Measurements from ENCODE around the gene INO80E.
"Not testable (repeated sequence)": the region's sequence is repeated elsewhere in the genome, so short reads cannot be mapped to it uniquely, and the experiment has no call there.

INO80E gene

DNA sequence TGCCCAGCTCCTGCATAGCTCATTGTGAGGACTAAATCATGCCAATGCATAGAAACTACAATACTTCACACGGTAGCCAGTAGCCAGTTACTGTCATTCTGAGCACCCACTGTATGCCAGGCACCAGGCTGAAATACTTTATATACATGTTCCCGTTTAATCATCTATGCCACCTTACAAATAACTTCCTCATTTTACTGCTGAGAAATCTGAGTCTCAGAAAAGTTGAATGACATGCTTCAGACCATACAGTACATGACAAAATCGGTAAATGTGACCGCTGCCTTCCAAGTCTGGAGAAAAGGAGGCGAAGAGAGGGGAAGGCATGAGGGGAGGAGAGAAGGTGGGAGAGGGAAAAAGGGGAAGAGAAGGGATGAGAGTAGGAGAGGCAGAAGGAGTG, 44.2 kb downstream of the INO80E start:
- H3K27ac ChIP-seq (ENCODE audit: low read length, poor library complexity, severe bottlenecking), result no peak overlapping the region
- H4K91ac ChIP-seq (ENCODE audit: low read length), result no peak overlapping the region
- no peak overlapping the region for H2BK12ac ChIP-seq (ENCODE audit: low read length in 2 of 2)
- H2AFZ ChIP-seq (ENCODE audit: low read depth, low read length), result no peak overlapping the region
- H3K79me1 ChIP-seq (replicated peaks; ENCODE audit: low read length, poor library complexity, severe bottlenecking), result no peaks in the 10 kb centered on the region
- no peak overlapping the region for H4K8ac ChIP-seq (ENCODE audit: low read length)
- no peak overlapping the region for H3K4me3 ChIP-seq (ENCODE audit: insufficient read depth in 1 of 2, low read depth in 1 of 2, low read length in 2 of 2)
- DNase-seq, result no peak
- no peaks in the 10 kb centered on the region for H3K36me3 ChIP-seq (ENCODE audit: control insufficient read depth in 1 of 2, insufficient read depth in 2 of 2, low read depth in 1 of 2, low read length in 2 of 2)
- peaks cover 9 to 15% of the 10 kb centered on the region in 2 experiments for H3K27me3 ChIP-seq (ENCODE audit: control insufficient read depth in 1 of 2, insufficient read depth in 1 of 2, low read length in 2 of 2)
- no peak overlapping the region for H3K14ac ChIP-seq (ENCODE audit: low read length in 2 of 2)
- H2BK5ac ChIP-seq (ENCODE audit: low read depth, low read length, poor library complexity, severe bottlenecking), result no peak overlapping the region
- H2BK120ac ChIP-seq (ENCODE audit: low read depth, low read length), result no peak overlapping the region
- H3K4me1 ChIP-seq (ENCODE audit: control insufficient read depth, insufficient read depth, low read depth, low read length), result no peaks in the 10 kb centered on the region
- no peak overlapping the region for H3K4me2 ChIP-seq (ENCODE audit: low read length, poor library complexity, severe bottlenecking)
- no peaks in the 10 kb centered on the region for H3K9me3 ChIP-seq (ENCODE audit: control insufficient read depth, low read length)
- no peak overlapping the region for H2AK5ac ChIP-seq (ENCODE audit: low read length, severe bottlenecking)
- H3K9ac ChIP-seq (ENCODE audit: low read length), result no peak overlapping the region
- WGBS, result 87% methylated on average over 5 of the region's 5 CpGs
- no peak overlapping the region for H2BK15ac ChIP-seq (ENCODE audit: low read depth, poor library complexity, severe bottlenecking)
- no peak overlapping the region for H3K18ac ChIP-seq (ENCODE audit: low read depth in 1 of 2, low read length in 2 of 2)
- no peak overlapping the region for H3K4ac ChIP-seq (ENCODE audit: low read depth in 1 of 2, low read length in 2 of 2)
- no peak overlapping the region for H3K23ac ChIP-seq (ENCODE audit: low read length in 2 of 2)

DNA sequence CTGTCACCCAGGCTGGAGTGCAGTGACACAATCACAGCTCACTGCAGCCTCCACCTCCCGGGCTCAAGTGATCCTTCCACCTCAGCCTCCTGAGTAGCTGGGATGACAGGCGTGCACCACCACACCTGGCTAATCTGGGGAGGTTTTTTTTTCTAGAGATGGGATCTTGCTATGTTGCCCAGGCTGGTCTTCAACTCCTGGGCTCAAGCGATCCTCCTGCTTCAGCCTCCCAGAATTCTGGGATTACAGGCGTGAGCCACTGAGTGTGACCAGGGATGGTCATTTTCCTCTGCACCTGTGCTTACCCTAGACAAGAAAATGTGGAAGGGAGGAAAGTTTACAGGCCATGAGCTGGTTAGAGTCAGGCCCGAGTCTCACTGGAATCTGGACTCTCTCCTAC, 44.6 kb downstream of the INO80E start:
- not testable (repeated sequence) for H2AK5ac ChIP-seq (ENCODE audit: low read length, severe bottlenecking); H3K4me2 ChIP-seq (ENCODE audit: low read length, poor library complexity, severe bottlenecking); H2BK120ac ChIP-seq (ENCODE audit: low read depth, low read length); H2AFZ ChIP-seq (ENCODE audit: low read depth, low read length); H2BK15ac ChIP-seq (ENCODE audit: low read depth, poor library complexity, severe bottlenecking); H3K18ac ChIP-seq (ENCODE audit: low read depth in 1 of 2, low read length in 2 of 2); H3K79me1 ChIP-seq (replicated peaks; ENCODE audit: low read length, poor library complexity, severe bottlenecking); DNase-seq; H3K14ac ChIP-seq (ENCODE audit: low read length in 2 of 2); H3K4ac ChIP-seq (ENCODE audit: low read depth in 1 of 2, low read length in 2 of 2); H4K8ac ChIP-seq (ENCODE audit: low read length); H2BK5ac ChIP-seq (ENCODE audit: low read depth, low read length, poor library complexity, severe bottlenecking); H3K4me1 ChIP-seq (ENCODE audit: control insufficient read depth, insufficient read depth, low read depth, low read length); H3K4me3 ChIP-seq (ENCODE audit: insufficient read depth in 1 of 2, low read depth in 1 of 2, low read length in 2 of 2); H3K27ac ChIP-seq (ENCODE audit: low read length, poor library complexity, severe bottlenecking); H3K36me3 ChIP-seq (ENCODE audit: control insufficient read depth in 1 of 2, insufficient read depth in 2 of 2, low read depth in 1 of 2, low read length in 2 of 2); H3K9me3 ChIP-seq (ENCODE audit: control insufficient read depth, low read length); H2BK12ac ChIP-seq (ENCODE audit: low read length in 2 of 2); H3K23ac ChIP-seq (ENCODE audit: low read length in 2 of 2); H4K91ac ChIP-seq (ENCODE audit: low read length); H3K9ac ChIP-seq (ENCODE audit: low read length)
- peaks cover 9 to 13% of the 10 kb centered on the region in 2 experiments for H3K27me3 ChIP-seq (ENCODE audit: control insufficient read depth in 1 of 2, insufficient read depth in 1 of 2, low read length in 2 of 2)
- WGBS, result 88% methylated on average over 5 of the region's 5 CpGs

DNA sequence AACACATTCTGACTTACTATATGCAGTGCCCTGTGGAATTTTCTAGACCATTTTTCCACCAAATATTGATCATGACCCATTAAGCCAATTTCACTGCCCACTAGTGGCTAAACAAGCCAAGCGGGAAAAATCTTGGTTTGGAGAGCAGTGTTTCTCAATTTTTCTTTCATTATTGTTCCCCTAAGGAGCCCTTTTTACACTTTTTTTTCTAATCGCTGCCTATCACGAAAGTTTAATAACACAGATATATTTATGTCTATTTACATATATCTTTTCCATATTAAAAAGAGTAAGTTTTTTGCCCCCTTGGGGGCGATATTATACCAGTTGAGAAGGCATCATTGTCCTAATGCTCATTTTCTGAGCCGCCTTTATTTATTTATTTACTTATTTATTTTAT, 45.8 kb downstream of the INO80E start:
- Histone ChIP-seq H3K9me3 (ENCODE audit: control insufficient read depth, low read length) (no peaks in the 10 kb centered on the region), H4K91ac (ENCODE audit: low read length) (no peak overlapping the region), H2AK5ac (ENCODE audit: low read length, severe bottlenecking) (no peak overlapping the region), H3K27me3 (ENCODE audit: control insufficient read depth in 1 of 2, insufficient read depth in 1 of 2, low read length in 2 of 2) (peaks cover 5 to 12% of the 10 kb centered on the region in 2 experiments), H3K79me1 (replicated peaks; ENCODE audit: low read length, poor library complexity, severe bottlenecking) (no peaks in the 10 kb centered on the region), H3K18ac (ENCODE audit: low read depth in 1 of 2, low read length in 2 of 2) (no peak overlapping the region), H2BK15ac (ENCODE audit: low read depth, poor library complexity, severe bottlenecking) (no peak overlapping the region), H3K4ac (ENCODE audit: low read depth in 1 of 2, low read length in 2 of 2) (no peak overlapping the region), H3K4me3 (ENCODE audit: insufficient read depth in 1 of 2, low read depth in 1 of 2, low read length in 2 of 2) (no peak overlapping the region), H3K14ac (ENCODE audit: low read length in 2 of 2) (no peak overlapping the region), H2BK12ac (ENCODE audit: low read length in 2 of 2) (no peak overlapping the region), H3K9ac (ENCODE audit: low read length) (no peak overlapping the region), H3K4me2 (ENCODE audit: low read length, poor library complexity, severe bottlenecking) (no peak overlapping the region), H3K27ac (ENCODE audit: low read length, poor library complexity, severe bottlenecking) (no peak overlapping the region), H2AFZ (ENCODE audit: low read depth, low read length) (no peak overlapping the region), H3K4me1 (ENCODE audit: control insufficient read depth, insufficient read depth, low read depth, low read length) (no peaks in the 10 kb centered on the region), H3K36me3 (ENCODE audit: control insufficient read depth in 1 of 2, insufficient read depth in 2 of 2, low read depth in 1 of 2, low read length in 2 of 2) (no peaks in the 10 kb centered on the region), H2BK5ac (ENCODE audit: low read depth, low read length, poor library complexity, severe bottlenecking) (no peak overlapping the region), H2BK120ac (ENCODE audit: low read depth, low read length) (no peak overlapping the region), H3K23ac (ENCODE audit: low read length in 2 of 2) (no peak overlapping the region), H4K8ac (ENCODE audit: low read length) (no peak overlapping the region)
- 88% methylated on average over 1 of the region's 5 CpGs for WGBS
- DNase-seq, result peak; percentile 52

DNA sequence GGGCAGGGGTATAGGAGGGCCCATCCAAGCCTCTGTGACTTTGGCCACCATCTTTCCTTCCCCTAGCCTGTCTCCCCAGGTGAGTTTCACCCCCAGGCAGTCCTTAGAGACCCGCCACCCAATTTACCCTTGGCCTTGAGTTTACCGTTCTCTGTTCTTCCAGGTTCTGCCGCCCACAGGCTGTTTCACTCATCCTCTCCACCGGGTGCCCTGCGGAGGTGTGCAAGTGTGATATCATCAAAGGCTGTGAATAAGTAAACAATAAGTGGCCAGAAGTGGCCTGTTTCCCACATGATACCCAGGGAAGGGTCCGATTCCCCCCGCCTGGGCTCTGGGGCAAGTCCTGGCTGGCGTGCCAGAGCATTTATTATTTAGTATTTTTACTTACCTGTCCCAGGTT, 50.1 kb downstream of the INO80E start:
- Histone ChIP-seq H3K9ac (ENCODE audit: low read length) (no peak overlapping the region), H3K18ac (ENCODE audit: low read depth in 1 of 2, low read length in 2 of 2) (no peak overlapping the region), H2BK12ac (ENCODE audit: low read length in 2 of 2) (no peak overlapping the region), H2BK5ac (ENCODE audit: low read depth, low read length, poor library complexity, severe bottlenecking) (no peak overlapping the region), H3K9me3 (ENCODE audit: control insufficient read depth, low read length) (no peaks in the 10 kb centered on the region), H2BK120ac (ENCODE audit: low read depth, low read length) (no peak overlapping the region), H4K91ac (ENCODE audit: low read length) (no peak overlapping the region), H3K4me3 (ENCODE audit: insufficient read depth in 1 of 2, low read depth in 1 of 2, low read length in 2 of 2) (no peak overlapping the region), H3K4me1 (ENCODE audit: control insufficient read depth, insufficient read depth, low read depth, low read length) (no peaks in the 10 kb centered on the region), H3K79me1 (replicated peaks; ENCODE audit: low read length, poor library complexity, severe bottlenecking) (no peaks in the 10 kb centered on the region), H3K23ac (ENCODE audit: low read length in 2 of 2) (no peak overlapping the region), H3K27ac (ENCODE audit: low read length, poor library complexity, severe bottlenecking) (no peak overlapping the region), H3K36me3 (ENCODE audit: control insufficient read depth in 1 of 2, insufficient read depth in 2 of 2, low read depth in 1 of 2, low read length in 2 of 2) (no peaks in the 10 kb centered on the region), H4K8ac (ENCODE audit: low read length) (no peak overlapping the region), H3K27me3 (ENCODE audit: control insufficient read depth in 1 of 2, insufficient read depth in 1 of 2, low read length in 2 of 2) (peaks cover 4 to 5% of the 10 kb centered on the region in 2 experiments), H3K4ac (ENCODE audit: low read depth in 1 of 2, low read length in 2 of 2) (no peak overlapping the region), H3K14ac (ENCODE audit: low read length in 2 of 2) (no peak overlapping the region), H2BK15ac (ENCODE audit: low read depth, poor library complexity, severe bottlenecking) (no peak overlapping the region), H2AFZ (ENCODE audit: low read depth, low read length) (no peak overlapping the region), H3K4me2 (ENCODE audit: low read length, poor library complexity, severe bottlenecking) (no peak overlapping the region), H2AK5ac (ENCODE audit: low read length, severe bottlenecking) (no peak overlapping the region)
- WGBS, result 65% methylated on average over 6 of the region's 8 CpGs
- DNase-seq, result no peak

Measured in mesenchymal stem cell (in vitro differentiated cells and primary cell).